Type B pancreatic cell (in vitro differentiated cells): ENCODE results near the gene ADAMTSL1. TPM values are rescaled to one million over a fixed set of nuclear protein-coding genes. Genes with fewer than 3 reads are reported as not detected.

Experiments used
- DNase-seq: peaks from one replicate; pipeline ENCODE4 v3.0.0; 2021; ENCODE audit warnings: mixed read lengths; ENCODE audit not compliant: unreplicated experiment; ENCODE audit errors: extremely low spot score
- H3K27ac Mint-ChIP-seq: 2 replicates; pipeline ENCODE4 v1.8.0; 2021; ENCODE audit warnings: mild to moderate bottlenecking, mixed read lengths
- H3K27me3 Mint-ChIP-seq: 2 replicates; pipeline ENCODE4 v1.8.0; 2021; ENCODE audit warnings: mixed read lengths
- H3K36me3 Mint-ChIP-seq: 2 replicates; pipeline ENCODE4 v1.8.0; 2021; ENCODE audit warnings: mixed read lengths
- H3K4me1 Mint-ChIP-seq: one replicate; pipeline ENCODE4 v1.8.0; 2021; ENCODE audit warnings: mixed read lengths; ENCODE audit not compliant: unreplicated experiment
- H3K4me3 Mint-ChIP-seq: 2 replicates; pipeline ENCODE4 v1.8.0; 2021; ENCODE audit warnings: mild to moderate bottlenecking, mixed read lengths
- H3K9me3 Mint-ChIP-seq: 2 replicates; pipeline ENCODE4 v1.8.0; 2021; ENCODE audit warnings: mixed read lengths
- CTCF ChIP-seq: fragments of 200-600 bp; sonication (generic); conservative IDR thresholded peaks from 2 replicates; pipeline ENCODE4 v1.5.0; 2021; ENCODE audit warnings: antibody characterized with exemption, mild to moderate bottlenecking
- total RNA-seq: library from RNA; stranded (reverse); gene quantifications from 2 replicates; pipeline ENCODE4 v1.2.1, GENCODE V29; 2021; ENCODE audit warnings: low replicate concordance

The ADAMTSL1 gene
- total RNA-seq, 1 donor from 2014 or later, result 28.6 TPM

- Mint-ChIP-seq H3K4me1 (no peaks in the 10 kb centered on the region), H3K27ac (no peak overlapping the region), H3K9me3 (no peaks in the 10 kb centered on the region), H3K4me3 (no peak overlapping the region), H3K36me3 (no peaks in the 10 kb centered on the region), H3K27me3 (no peaks in the 10 kb centered on the region)
- no peak for DNase-seq
- TF ChIP-seq CTCF, result no peak
Observed at GRCh38 chr9:18617759-18618158, 143.8 kb downstream of the ADAMTSL1 start.

GRCh38 chr9:18618862-18619261 is 144.9 kb downstream of the ADAMTSL1 start:
- DNase-seq, result no peak
- H3K36me3 Mint-ChIP-seq, result no peaks in the 10 kb centered on the region
- H3K4me1 Mint-ChIP-seq, result no peaks in the 10 kb centered on the region
- H3K9me3 Mint-ChIP-seq, result no peaks in the 10 kb centered on the region
- no peaks in the 10 kb centered on the region for H3K27me3 Mint-ChIP-seq
- H3K4me3 Mint-ChIP-seq, result no peak overlapping the region
- TF ChIP-seq CTCF, result no peak
- no peak overlapping the region for H3K27ac Mint-ChIP-seq

GRCh38 chr9:18622186-18622836 is 148.4 kb downstream of the ADAMTSL1 start:
- no peak overlapping the region for H3K4me3 Mint-ChIP-seq
- no peak for DNase-seq
- H3K27me3 Mint-ChIP-seq, result no peaks in the 10 kb centered on the region
- no peaks in the 10 kb centered on the region for H3K9me3 Mint-ChIP-seq
- no peaks in the 10 kb centered on the region for H3K36me3 Mint-ChIP-seq
- H3K4me1 Mint-ChIP-seq, result no peaks in the 10 kb centered on the region
- TF ChIP-seq CTCF, result no peak
- H3K27ac Mint-ChIP-seq, result no peak overlapping the region

GRCh38 chr9:18623221-18624079 is 149.5 kb downstream of the ADAMTSL1 start:
- Mint-ChIP-seq H3K9me3 (no peaks in the 10 kb centered on the region), H3K36me3 (no peaks in the 10 kb centered on the region), H3K4me1 (no peaks in the 10 kb centered on the region), H3K4me3 (no peak overlapping the region), H3K27ac (no peak overlapping the region), H3K27me3 (no peaks in the 10 kb centered on the region)
- no peak for TF ChIP-seq CTCF
- DNase-seq, result no peak

GRCh38 chr9:18626046-18626698 is 152.2 kb downstream of the ADAMTSL1 start:
- Mint-ChIP-seq H3K27ac (no peak overlapping the region), H3K36me3 (no peaks in the 10 kb centered on the region), H3K9me3 (no peaks in the 10 kb centered on the region), H3K27me3 (no peaks in the 10 kb centered on the region), H3K4me1 (no peaks in the 10 kb centered on the region), H3K4me3 (no peak overlapping the region)
- no peak for DNase-seq
- no peak for TF ChIP-seq CTCF
